HG02981 (cell line): ENCODE data around the gene FABP1.

Source experiments
- ATAC-seq: cut with Tn5 transposase; IDR thresholded peaks from one replicate; pipeline ENCODE4 v1.9.1; 2021; ENCODE audit warnings: mild to moderate bottlenecking, moderate library complexity; ENCODE audit not compliant: unreplicated experiment

FABP1 gene

DNA sequence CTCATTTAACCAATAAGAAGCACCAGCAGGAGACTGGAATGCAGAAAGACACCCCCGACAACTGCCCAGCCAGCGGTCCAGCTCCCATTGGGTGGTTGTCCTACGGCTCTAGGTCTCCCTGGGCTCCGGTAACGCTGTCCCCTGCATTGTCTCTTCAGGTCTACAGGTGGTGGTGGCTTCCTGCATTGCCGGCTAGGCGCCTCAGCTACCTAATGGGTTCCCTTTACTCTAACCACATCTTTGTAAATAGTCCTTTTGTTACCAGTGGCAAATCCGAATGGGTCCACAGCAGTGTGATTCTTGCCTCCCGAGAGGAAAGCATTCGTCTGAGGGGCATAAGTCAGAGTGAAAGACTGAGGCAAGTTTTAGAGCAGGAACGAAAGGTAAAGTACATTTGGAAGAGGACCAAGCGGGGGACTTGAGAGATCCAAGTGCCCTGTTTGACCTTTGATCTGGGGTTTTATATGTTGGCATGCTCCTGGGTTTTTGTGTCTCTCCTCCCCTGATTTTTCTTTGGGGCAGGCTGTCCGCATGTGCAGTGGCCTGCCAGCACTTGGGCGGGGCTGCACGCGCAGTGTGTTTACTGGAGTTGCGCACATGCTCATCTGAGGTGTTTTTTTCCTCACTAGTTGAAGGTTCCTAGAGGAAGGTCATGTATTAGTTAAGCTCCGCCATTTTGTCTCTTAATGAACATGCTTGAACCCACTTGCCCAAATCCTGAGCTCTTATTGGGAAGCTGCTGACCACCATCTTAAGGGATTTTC lies 11.0 kb downstream of the FABP1 start:
- ATAC-seq: no peak

DNA sequence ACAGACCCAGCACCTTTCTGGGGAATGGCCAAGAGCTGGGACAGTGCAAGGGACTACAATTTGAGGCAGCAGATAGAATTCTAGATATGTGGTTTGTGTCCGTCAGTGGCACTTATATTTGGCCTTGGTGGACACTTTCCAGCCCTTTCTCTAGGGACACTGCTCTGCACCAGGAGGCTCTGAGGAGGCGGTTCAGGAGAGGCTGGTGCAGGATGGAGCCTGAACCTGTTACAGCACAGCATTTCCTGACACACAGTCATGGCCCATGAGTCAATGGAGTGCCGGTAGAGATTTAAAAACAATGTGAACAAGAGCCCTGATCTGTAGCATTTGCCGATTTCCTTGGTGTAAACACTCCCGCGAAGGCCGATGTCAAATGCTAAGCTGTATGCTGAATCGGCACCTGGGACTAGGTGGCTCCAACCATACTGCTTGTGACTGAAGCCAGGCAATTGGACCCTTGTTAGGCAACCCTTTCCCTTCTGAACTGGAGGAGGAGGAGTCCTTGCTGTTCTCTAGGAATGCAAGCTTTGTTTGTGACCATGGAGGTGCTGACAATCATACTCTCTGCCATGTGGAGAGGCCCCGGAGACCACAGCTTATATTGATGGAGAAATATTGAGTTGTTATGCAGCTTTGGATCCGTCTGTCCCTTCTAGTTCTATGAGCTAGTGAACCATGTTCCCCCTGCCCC lies 11.9 kb downstream of the FABP1 start:
- no peak for ATAC-seq

DNA sequence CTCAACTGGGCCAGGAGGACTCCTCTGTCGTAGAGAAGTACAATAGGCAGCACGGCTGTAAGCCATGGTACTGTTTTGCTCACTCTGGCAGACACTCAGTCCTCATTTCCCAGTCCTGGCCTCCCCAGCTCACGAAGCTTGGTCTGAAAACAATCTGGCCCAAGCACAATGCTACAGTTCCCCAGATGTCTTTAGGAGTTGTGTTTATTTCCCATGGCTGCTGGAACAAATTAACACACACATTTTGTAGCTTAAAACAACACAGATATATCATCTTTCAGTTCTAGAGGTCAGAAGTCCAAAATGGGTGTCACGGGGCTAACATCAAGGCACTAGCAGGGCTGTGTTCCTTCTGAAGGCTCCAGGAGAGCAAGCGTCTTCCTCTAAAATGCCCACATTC lies 13.0 kb downstream of the FABP1 start:
- ATAC-seq: no peak

DNA sequence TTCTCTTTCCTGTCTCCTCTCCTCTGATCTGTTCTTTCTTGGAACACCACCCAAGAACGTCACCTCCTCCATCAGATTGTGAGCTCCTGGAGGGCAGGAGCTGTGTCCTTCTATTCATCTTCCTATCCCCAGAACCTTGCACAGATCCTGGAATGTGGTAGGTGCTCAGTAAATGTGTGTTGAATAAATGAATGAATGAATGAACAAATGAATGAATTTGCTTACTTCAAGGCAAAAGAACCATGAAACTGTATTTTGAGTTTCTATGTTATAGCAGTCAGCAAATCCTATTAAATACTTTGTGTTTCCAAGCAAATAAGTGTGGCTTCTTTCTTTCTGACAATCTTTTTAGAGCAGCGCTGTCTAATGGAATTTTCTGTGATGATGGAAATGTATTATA lies 14.8 kb downstream of the FABP1 start:
- ATAC-seq: no peak

DNA sequence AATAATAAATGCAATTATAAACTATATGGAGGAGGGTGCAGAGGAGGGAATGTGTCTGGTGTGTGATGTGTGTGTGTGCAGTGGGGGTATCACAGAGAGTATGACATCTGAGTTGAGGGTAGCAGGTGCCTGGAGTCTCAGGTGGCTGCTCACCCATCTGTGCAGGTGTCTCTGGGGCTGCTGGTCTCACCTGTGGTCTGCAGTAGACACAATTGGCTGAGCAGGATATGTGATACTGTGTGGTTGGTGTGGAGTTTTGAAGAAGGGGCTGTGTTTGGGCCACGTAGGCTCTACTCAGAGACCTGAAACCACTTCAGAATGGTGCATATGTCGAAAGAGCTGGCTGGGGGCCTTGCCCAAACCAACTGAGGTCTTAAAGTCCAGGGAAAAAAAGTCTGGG lies 17.0 kb downstream of the FABP1 start:
- no peak for ATAC-seq

DNA sequence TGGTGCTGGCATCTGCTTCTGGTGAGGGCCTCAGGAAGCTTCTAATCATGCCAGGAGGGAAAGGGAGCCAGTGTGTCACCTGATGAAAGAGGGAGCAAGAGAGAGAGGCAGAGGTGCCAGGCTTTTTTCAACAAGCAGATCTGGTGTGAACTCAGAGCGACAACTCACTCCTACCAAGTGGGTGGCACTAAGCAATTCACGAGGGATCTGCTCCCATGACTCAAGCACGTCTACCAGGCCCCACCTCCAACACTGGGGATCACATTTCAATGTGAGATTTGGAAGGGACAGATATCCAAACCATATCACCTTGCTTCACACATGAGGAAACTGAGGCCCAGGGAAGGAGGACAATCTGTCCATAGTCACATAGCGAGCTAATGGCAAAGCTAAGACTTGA lies 19.1 kb downstream of the FABP1 start:
- ATAC-seq: no peak

DNA sequence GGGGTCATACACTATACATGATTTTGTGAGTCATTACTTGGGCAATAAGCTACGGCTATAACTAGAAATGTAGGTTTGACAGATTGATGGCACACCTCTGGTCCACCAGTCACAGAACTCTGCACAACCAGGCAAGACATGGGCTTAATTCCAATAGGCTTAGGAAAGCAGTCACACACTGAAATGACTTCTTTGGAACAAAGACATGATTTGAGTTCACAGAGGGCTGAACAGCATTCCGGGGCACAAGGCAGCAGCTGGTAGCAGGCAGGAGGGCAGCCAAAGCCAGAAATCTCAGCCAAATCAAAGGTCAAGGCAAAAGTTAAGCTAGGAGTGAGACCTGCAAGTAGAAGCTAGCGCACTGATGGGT lies 27.4 kb downstream of the FABP1 start:
- ATAC-seq: no peak

DNA sequence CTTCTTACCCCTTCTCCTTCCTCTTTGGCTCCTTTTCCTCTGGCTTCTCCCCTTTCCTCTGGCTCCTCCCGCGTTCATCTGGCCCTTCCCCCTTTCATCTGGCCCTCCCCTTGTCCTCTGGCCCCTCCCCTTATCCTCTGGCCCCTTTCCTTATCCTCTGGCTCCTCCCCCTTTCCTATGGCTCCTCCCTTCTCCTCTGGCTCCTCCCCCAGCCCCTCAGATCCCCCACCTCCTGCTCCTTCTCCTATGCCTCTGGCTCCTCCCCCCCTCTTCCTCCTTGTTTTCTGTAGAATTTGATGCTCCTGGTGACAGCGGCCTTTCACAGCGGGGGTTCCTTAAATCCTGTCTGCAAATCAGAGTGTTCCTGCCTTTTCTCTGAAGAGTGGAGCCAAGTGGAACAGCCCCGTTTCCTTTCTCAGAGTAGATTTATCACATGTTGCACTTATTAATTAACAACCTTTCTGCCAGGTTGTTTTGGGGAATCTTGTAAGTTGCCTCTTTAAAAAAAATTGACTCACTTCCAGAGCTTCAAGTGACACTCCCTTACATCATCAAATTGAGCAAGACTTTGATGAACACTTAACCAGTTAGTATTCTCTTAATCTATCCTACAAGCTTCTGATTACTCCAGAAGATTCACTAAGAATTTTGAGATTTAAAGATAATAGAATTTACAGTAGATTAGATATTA lies 27.9 kb downstream of the FABP1 start:
- no peak for ATAC-seq

DNA sequence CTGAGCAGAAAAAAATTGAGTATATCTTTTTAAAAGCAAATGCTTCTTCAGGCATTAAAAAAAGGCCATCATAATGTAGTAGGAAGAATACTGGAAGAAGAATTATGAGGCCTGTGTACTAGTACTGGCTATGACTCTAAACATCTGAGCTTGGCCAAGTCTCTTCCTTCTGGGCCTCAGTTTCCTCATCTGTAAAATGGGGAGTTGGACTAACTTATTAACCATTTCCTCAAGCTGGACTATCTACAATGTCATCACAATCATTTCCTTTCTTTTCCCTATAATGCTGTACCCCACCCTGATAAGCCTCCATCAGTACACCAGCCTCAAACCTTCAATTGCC lies 29.3 kb downstream of the FABP1 start:
- ATAC-seq: no peak

DNA sequence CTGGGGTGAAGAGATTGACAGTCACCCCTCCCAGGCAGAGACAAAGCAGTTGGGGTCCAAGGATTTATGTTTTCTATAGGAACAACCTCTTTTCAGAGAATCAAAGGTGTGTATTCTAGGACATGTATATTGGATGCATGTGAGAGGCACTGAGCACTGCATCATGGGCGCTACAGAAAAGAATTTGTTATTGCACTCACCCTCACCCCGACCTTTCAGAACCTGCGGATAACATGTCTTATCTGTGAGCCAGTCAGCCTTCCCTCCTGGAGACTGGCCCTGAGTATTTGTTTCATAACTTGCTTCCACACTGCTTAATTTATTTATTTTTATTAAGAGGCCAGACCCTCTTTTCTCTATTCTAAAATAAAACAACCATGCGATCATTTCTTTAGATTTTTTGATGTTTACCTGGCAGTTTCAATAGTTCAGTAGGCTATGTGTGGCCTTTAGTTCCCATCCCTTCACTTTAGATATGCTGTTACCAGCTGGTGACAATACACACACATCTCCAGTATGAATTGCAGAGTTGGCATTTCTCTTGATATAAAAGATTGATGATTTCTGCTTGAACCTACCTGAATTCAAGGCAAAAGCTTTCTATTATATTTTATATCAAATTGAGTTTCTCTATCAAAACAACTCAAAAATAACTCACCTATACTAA lies 29.8 kb downstream of the FABP1 start:
- no peak for ATAC-seq

DNA sequence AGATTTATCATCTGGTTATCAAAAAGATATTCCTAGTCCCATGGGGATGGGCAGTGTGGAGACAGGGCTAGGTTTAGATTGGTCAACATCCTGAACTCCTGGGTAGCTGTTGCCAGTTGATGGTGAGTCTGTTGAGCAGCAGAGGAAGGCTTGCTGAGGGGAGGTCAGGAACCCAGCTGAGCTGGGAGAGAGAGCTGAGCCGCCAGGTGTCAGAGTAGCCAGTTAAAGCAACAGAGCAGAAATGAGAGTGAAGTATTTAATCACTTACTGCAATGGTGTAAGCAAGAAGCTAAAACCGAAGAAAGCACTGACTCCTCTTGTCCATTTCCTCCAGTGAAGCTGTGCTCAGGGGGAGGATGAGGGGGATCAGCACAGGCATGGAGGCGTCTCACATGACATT lies 30.7 kb downstream of the FABP1 start:
- ATAC-seq: no peak

DNA sequence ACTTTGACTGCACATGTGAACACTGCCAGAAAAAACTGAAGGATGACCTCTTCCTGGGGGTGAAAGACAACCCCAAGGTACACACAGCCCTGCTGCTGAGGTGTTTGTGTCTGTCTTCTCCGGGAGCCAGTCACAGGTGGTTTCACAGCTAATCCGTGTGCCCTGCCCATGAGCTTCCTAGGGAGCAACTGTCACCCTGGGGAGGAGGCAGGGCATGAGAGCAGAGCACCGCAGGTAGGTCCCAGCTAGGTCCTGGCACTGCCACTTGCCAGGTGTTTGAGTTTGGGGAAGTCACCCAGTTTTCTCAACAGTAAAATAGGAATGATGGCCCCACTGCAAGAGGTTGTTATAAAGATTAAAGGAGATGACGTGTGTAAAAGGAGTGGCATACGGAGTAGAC lies 31.2 kb downstream of the FABP1 start:
- no peak for ATAC-seq

DNA sequence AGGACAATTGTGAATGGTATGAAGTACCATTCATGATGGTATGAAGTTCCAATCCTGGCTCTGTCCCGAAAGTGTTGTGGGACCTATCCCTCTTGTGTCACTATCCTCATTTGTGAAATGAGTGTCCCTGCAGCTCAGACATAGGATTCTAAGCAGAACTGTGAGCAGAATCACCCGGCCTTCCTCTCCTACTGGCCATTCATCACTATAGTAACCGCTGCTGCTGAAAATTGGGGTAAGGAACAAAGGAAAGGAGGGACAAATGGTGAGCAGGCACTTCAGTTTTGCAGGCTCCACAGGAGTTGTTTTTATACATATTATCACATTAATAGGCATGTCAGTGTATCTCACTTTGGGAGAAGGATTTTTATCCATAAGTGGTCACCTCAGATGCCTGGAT lies 32.8 kb downstream of the FABP1 start:
- ATAC-seq: no peak

DNA sequence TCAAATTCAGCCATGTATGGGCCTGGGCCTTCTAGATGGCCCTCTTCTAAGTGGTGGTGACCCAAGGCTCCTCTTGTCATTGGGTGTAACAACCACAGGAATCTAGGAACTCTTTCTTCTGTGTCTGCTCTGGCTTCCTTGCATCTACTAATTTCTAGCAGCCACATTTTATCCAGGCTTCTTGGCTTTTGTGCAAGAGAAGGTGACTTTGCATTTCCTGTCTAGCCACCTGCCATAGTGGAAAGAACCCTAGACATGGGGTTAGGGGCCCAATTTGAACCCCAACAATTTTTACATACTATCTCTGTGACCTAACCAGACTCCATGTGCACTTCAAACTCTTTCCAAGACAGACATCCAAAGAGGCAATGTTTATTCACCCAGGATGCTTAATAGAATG lies 35.1 kb downstream of the FABP1 start:
- no peak for ATAC-seq

DNA sequence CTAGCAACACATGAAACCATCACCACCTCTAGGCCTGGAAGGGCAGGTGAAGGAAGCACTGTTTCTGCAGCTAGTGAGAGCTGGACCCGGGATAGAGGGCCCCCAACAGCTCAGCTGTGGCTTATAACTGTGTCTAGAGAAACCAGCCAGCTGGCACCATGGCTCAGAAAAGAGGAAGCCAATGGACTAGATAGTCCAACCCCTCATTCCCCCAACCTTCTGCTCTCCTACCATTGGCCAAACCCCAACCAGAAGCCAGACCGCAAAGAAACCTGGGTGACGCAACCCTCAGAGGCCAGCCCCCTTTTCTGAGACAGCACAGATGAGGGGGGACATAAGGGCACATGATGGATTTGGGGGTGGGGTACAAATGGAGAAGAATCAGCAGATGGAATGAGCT lies 35.9 kb downstream of the FABP1 start:
- no peak for ATAC-seq

DNA sequence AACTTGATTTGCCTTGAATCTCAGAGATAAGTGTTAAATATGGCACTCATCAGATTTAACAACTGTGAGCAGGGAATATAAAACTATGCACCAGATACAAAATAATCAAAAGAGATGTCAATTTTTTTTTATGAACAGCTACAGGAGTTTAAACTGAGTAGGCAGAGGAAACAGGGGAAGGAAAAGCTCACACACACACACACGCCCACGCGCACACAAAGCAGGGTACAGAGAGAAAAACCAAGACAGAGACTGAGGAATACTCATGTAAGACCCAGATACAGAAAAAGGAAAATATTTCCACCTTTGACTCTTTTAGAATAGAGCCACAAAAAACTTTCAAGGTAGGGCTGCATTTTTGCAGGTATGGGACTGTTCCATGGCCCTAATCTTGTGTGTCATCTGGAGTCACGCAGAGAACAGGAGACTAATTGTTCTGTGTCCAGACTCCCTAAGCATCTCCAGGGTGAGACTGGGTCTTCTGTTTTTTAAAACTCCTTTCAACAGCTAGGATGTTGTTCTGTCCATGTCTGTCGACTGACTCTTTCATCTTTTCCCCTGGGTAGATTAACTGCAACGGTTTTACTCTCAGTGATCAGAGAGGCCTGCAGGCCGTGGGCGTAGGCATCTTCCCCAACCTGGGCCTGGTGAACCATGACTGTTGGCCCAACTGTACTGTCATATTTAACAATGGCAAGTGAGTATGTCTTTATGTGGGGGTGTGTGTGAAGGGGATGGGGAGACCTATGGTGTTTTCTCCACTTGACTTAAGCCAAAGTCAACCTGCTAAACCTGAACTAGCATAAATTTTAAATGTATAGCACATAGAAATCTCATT lies 37.2 kb downstream of the FABP1 start:
- ATAC-seq: no peak

DNA sequence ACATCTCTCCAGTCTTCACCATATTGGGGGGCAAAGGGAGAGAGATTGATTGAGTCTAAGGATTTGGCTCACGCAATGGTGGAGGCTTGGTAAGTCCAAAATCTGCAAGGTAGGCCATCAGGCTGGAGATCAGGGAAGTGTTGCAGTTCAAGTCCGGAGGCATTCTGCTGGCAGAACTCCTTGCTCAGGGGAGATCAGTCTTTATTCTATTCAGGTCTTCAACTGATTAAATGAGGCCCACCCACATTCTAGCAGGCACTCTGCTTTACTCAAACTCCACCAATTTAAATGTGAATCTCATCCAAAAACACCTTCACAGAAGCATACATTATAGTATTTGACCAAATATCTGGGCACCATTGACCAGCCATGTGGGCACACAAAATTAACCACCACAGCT lies 38.9 kb downstream of the FABP1 start:
- ATAC-seq: no peak

DNA sequence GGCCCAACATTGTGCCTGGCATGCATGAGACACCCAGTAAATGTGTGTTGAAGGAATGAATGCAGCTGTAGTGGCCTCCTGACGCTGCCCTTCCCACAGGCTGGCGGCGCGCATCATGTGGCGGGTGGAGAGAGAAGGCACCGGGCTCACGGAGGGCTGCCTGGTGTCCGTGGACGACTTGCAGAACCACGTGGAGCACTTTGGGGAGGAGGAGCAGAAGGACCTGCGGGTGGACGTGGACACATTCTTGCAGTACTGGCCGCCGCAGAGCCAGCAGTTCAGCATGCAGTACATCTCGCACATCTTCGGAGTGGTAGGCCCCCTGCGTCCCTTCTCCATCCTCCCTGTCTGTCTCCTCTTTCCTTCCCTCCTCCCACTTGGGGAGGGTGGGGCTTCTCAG lies 40.1 kb downstream of the FABP1 start:
- ATAC-seq: no peak

DNA sequence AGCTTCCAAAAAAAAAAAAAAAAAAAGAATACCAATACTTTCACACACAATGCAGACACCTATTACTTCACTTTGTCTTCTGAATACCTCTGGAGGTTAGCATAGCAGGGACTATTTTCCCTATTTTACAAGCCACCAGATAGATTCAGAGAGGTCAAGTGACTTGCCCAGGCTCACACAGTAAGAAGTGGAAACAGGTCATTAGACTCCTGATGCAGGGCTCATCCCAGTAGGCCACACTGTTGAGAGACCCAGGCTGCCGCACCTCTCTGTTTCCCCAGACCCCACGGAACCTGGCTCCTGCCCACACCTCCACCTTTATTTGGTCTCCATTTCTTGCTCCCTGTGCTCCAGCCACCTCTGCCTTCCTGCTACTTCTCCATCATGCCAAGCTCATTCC lies 40.8 kb downstream of the FABP1 start:
- no peak for ATAC-seq

DNA sequence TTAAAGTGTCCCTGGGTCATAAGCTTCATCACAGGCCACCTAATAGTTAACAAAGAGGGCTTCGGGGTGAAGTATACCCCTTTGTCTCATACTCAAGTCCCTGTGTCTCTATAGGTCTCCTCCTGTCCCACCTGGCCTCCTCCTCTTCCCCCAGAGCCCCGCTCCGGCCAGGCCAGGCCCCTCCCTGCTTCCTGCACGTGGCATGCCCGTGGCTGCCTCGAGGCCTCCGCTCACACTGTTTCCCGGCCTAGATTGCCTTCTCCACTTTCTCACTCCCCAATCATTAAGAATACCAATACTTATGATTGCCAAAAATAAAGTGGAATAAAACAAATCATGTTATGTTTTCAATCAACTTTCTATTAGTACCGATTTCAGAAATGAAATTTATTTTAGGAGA lies 41.5 kb downstream of the FABP1 start:
- ATAC-seq: no peak

DNA sequence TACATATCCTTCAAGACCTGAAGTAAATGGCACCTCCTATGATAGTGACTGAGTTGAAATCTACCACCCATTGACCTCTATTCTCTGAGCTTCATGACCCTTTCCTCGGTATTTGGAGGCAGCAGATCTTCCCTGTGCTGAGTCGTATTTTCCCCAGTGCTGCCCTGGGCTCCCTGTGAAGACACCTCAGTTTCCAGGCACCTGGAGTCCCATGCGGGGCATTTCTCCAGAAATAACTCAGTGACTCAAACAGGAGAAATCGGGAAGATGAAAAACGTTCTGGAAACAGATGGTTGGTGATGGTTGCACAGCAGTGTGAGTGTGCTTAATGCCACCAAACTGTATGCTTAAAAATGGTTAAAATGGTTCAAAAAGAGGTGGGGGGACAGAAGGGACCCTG lies 42.3 kb downstream of the FABP1 start:
- no peak for ATAC-seq
